HEK293 (cell line): Measurements from ENCODE around the gene FOXD3.

ENCODE experiments used
- BCL11B ChIP-seq: fragments of 450-650 bp; formaldehyde crosslinking; IDR thresholded peaks from 2 replicates; pipeline ENCODE4 v1.5.1; 2016; ENCODE audit warnings: low read depth, missing biosample characterization, missing genetic modification characterization
- GLIS1 ChIP-seq: fragments of 450-650 bp; formaldehyde crosslinking; IDR thresholded peaks from 2 replicates; pipeline ENCODE4 v1.5.1; 2016; ENCODE audit warnings: missing biosample characterization, missing genetic modification characterization
- IKZF3 ChIP-seq: fragments of 450-650 bp; IDR thresholded peaks from 2 replicates; pipeline ENCODE4 v1.5.0; 2018; ENCODE audit warnings: missing biosample characterization, mild to moderate bottlenecking, missing genetic modification characterization, moderate library complexity
- KLF1 ChIP-seq: fragments of 450-650 bp; formaldehyde crosslinking; IDR thresholded peaks from 2 replicates; pipeline ENCODE4 v1.5.1; 2016; ENCODE audit warnings: missing biosample characterization, missing genetic modification characterization
- KLF16 ChIP-seq: fragments of 450-650 bp; formaldehyde crosslinking; IDR thresholded peaks from 2 replicates; pipeline ENCODE4 v1.5.1; 2017; ENCODE audit warnings: missing biosample characterization, missing genetic modification characterization
- KLF8 ChIP-seq: fragments of 450-650 bp; formaldehyde crosslinking; IDR thresholded peaks from 2 replicates; pipeline ENCODE4 v1.5.1; 2016; ENCODE audit warnings: missing biosample characterization, missing genetic modification characterization
- KLF9 ChIP-seq: fragments of 450-650 bp; formaldehyde crosslinking; IDR thresholded peaks from 2 replicates; pipeline ENCODE4 v1.5.1; 2016; ENCODE audit warnings: missing biosample characterization, missing genetic modification characterization, low read depth
- PBX3 ChIP-seq: sonication (generic); formaldehyde crosslinking; IDR thresholded peaks from 2 replicates; pipeline ENCODE4 v1.8.1; 2022; ENCODE audit warnings: mild to moderate bottlenecking, moderate library complexity, missing genetic modification reagents
- PRDM1 ChIP-seq: fragments of 450-650 bp; formaldehyde crosslinking; IDR thresholded peaks from 2 replicates; pipeline ENCODE4; 2016; ENCODE audit warnings: missing biosample characterization, missing genetic modification characterization
- PRDM10 ChIP-seq: fragments of 450-650 bp; formaldehyde crosslinking; IDR thresholded peaks from 2 replicates; pipeline ENCODE4 v1.5.1; 2016; ENCODE audit warnings: missing biosample characterization, missing genetic modification characterization
- SP7 ChIP-seq: fragments of 450-650 bp; formaldehyde crosslinking; IDR thresholded peaks from 2 replicates; pipeline ENCODE4 v1.5.1; 2016; ENCODE audit warnings: missing biosample characterization, missing genetic modification characterization
- ZBTB11 ChIP-seq: fragments of 450-650 bp; formaldehyde crosslinking; conservative IDR thresholded peaks from 2 replicates; pipeline ENCODE4 v1.5.1; 2016; ENCODE audit warnings: low read depth, missing biosample characterization, missing genetic modification characterization
- ZBTB20 ChIP-seq: fragments of 450-650 bp; formaldehyde crosslinking; IDR thresholded peaks from 2 replicates; pipeline ENCODE4 v1.5.1; 2016; ENCODE audit warnings: missing biosample characterization, missing genetic modification characterization
- ZBTB21 ChIP-seq: fragments of 450-650 bp; formaldehyde crosslinking; IDR thresholded peaks from 2 replicates; pipeline ENCODE4 v1.5.1; 2017; ENCODE audit warnings: missing biosample characterization, missing genetic modification characterization
- ZBTB26 ChIP-seq: fragments of 450-650 bp; formaldehyde crosslinking; optimal IDR thresholded peaks from 2 replicates; pipeline ENCODE3; 2016; ENCODE audit warnings: missing biosample characterization, mild to moderate bottlenecking, missing genetic modification characterization
- ZBTB8A ChIP-seq: fragments of 450-650 bp; formaldehyde crosslinking; IDR thresholded peaks from 2 replicates; pipeline ENCODE4 v1.5.1; 2016; ENCODE audit warnings: missing biosample characterization, missing genetic modification characterization
- ZFP37 ChIP-seq: fragments of 450-650 bp; formaldehyde crosslinking; IDR thresholded peaks from 2 replicates; pipeline ENCODE4 v1.5.1; 2016; ENCODE audit warnings: missing biosample characterization, missing genetic modification characterization
- ZFP69B ChIP-seq: fragments of 450-650 bp; formaldehyde crosslinking; IDR thresholded peaks from 2 replicates; pipeline ENCODE4 v1.5.1; 2016; ENCODE audit warnings: missing biosample characterization, missing genetic modification characterization
- ZNF2 ChIP-seq: fragments of 450-650 bp; formaldehyde crosslinking; IDR thresholded peaks from 2 replicates; pipeline ENCODE4 v1.5.1; 2016; ENCODE audit warnings: missing biosample characterization, missing genetic modification characterization
- ZNF202 ChIP-seq: fragments of 450-650 bp; formaldehyde crosslinking; IDR thresholded peaks from 2 replicates; pipeline ENCODE4 v1.5.1; 2016; ENCODE audit warnings: missing biosample characterization, missing genetic modification characterization, borderline replicate concordance
- ZNF335 ChIP-seq: fragments of 450-650 bp; formaldehyde crosslinking; conservative IDR thresholded peaks from 2 replicates; pipeline ENCODE4 v1.5.1; 2016; ENCODE audit warnings: missing biosample characterization, missing genetic modification characterization
- ZNF341 ChIP-seq: fragments of 450-650 bp; formaldehyde crosslinking; IDR thresholded peaks from 2 replicates; pipeline ENCODE4; 2016; ENCODE audit warnings: low read depth, missing biosample characterization, missing genetic modification characterization
- ZNF366 ChIP-seq: fragments of 450-650 bp; formaldehyde crosslinking; conservative IDR thresholded peaks from 2 replicates; pipeline ENCODE4 v1.5.1; 2016; ENCODE audit warnings: missing biosample characterization, missing genetic modification characterization
- ZNF561 ChIP-seq: fragments of 450-650 bp; IDR thresholded peaks from 2 replicates; pipeline ENCODE4 v1.5.1; 2018; ENCODE audit warnings: missing biosample characterization, missing genetic modification characterization, borderline replicate concordance
- ZNF596 ChIP-seq: fragments of 450-650 bp; IDR thresholded peaks from 2 replicates; pipeline ENCODE4 v1.5.0; 2018; ENCODE audit warnings: missing biosample characterization, mild to moderate bottlenecking, missing genetic modification characterization, moderate library complexity
- ZNF639 ChIP-seq: fragments of 450-650 bp; formaldehyde crosslinking; IDR thresholded peaks from 2 replicates; pipeline ENCODE4 v1.5.1; 2016; ENCODE audit warnings: missing biosample characterization, missing genetic modification characterization
- ZNF776 ChIP-seq: fragments of 450-650 bp; formaldehyde crosslinking; IDR thresholded peaks from 2 replicates; pipeline ENCODE4 v1.5.0; 2017; ENCODE audit warnings: missing biosample characterization, missing genetic modification characterization, borderline replicate concordance
- ZNF791 ChIP-seq: fragments of 450-650 bp; formaldehyde crosslinking; IDR thresholded peaks from 2 replicates; pipeline ENCODE4 v1.5.1; 2016; ENCODE audit warnings: missing biosample characterization, missing genetic modification characterization
- ZNF843 ChIP-seq: fragments of 450-650 bp; formaldehyde crosslinking; IDR thresholded peaks from 2 replicates; pipeline ENCODE4 v1.5.1; 2016; ENCODE audit warnings: missing biosample characterization, missing genetic modification characterization

FOXD3 gene

GRCh38 chr1:63322114-63322943 lies at the start of gene FOXD3 (continued):
- TF ChIP-seq ZNF776 (no peak), BCL11B (0 out of 2 replicates have a peak, but pooled peaks have one; percentile 18), ZNF843 (tag by site-specific recombination) (peak; percentile 47; the same call in 1 of the 2 replicates), ZBTB21 (peak; percentile 92), ZBTB11 (0 out of 2 replicates have a peak, but pooled peaks have one; percentile 36), KLF1 (tag by site-specific recombination) (peak; percentile 97), ZNF202 (tag by site-specific recombination) (no peak), ZBTB20 (tag by site-specific recombination) (peak; percentile 72; the same call in 1 of the 2 replicates), ZNF596 (tag by site-specific recombination) (0 out of 2 replicates have a peak, but pooled peaks have one; percentile 22), PBX3 (no peak), ZNF335 (tag by site-specific recombination) (peak; percentile 53), SP7 (tag by site-specific recombination) (peak; percentile 78), ZNF366 (tag by site-specific recombination) (0 out of 2 replicates have a peak, but pooled peaks have one; percentile 15), PRDM1 (tag by site-specific recombination) (0 out of 2 replicates have a peak, but pooled peaks have one; percentile 10), KLF8 (peak; percentile 95), ZBTB26 (tag by site-specific recombination) (peak; percentile 93), ZNF639 (tag by site-specific recombination) (peak; percentile 46; the same call in 1 of the 2 replicates), KLF9 (peak; percentile 91), ZBTB8A (peak; percentile 96), ZNF341 (tag by site-specific recombination) (peak; percentile 46), ZNF791 (tag by site-specific recombination) (no peak), ZFP37 (peak; percentile 59; the same call in 1 of the 2 replicates), IKZF3 (tag by site-specific recombination) (0 out of 2 replicates have a peak, but pooled peaks have one; percentile 44), KLF16 (tag by site-specific recombination) (peak; percentile 72), ZNF2 (tag by site-specific recombination) (peak; percentile 60; the same call in 1 of the 2 replicates), GLIS1 (tag by site-specific recombination) (peak; percentile 47; the same call in 1 of the 2 replicates), ZNF561 (peak; percentile 8; the same call in 1 of the 2 replicates), ZFP69B (0 out of 2 replicates have a peak, but pooled peaks have one; percentile 60), PRDM10 (tag by site-specific recombination) (peak; percentile 75)
